NOMO-1 treated with DMSO at 0.1 percent for 48 hours (cell line): Measurements from ENCODE around the gene PROCR.
"Not testable (repeated sequence)": the region's sequence is repeated elsewhere in the genome, so short reads cannot be mapped to it uniquely, and the experiment has no call there.

Experiments
- DNase-seq: peaks from one replicate; lab custom pipeline; 2025; ENCODE audit not compliant: unreplicated experiment; lab: John Stamatoyannopoulos, UW

Gene PROCR

DNA sequence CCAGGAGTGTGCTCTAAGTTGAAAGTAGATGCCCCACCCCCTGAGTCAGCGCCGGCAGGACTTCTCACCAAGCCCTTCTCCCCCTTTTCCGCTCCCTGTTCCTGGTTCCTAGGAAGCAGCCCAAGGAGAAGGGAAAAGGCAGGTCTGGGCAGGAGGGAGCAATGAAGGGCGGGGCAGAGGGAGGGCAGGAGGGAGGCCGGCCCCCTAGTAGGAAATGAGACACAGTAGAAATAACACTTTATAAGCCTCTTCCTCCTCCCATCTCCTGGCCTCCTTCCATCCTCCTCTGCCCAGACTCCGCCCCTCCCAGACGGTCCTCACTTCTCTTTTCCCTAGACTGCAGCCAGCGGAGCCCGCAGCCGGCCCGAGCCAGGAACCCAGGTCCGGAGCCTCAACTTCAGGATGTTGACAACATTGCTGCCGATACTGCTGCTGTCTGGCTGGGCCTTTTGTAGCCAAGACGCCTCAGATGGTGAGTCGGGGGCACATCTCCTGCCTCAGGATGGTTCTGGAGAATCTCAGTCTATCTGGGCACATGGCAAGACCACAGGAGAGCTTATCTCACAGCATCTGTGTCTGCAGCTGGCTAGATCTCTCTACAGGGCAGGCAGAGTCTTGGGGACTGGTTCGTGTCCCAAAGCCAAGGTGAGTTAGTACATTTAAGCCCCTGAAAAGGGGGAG lies at the start of gene PROCR:
TSS of gene PROCR (plus strand) at position 320 of the 681 bp plus-strand sequence. CDS start at position 403, 83 bp downstream.
- peak; percentile 78 for DNase-seq

GRCh38 chr20:35122756-35123405 lies 49.0 kb upstream of the PROCR start:
- DNase-seq = no peak

- no peak for DNase-seq
Measured at GRCh38 chr20:35125753-35126152, 46.1 kb upstream of the PROCR start.

GRCh38 chr20:35129647-35130069 lies 42.2 kb upstream of the PROCR start:
- DNase-seq = peak; percentile 51

- DNase-seq = no peak
Measured at GRCh38 chr20:35131934-35132333, 39.9 kb upstream of the PROCR start.

GRCh38 chr20:35133031-35133430 lies 38.8 kb upstream of the PROCR start:
- DNase-seq = no peak

DNA sequence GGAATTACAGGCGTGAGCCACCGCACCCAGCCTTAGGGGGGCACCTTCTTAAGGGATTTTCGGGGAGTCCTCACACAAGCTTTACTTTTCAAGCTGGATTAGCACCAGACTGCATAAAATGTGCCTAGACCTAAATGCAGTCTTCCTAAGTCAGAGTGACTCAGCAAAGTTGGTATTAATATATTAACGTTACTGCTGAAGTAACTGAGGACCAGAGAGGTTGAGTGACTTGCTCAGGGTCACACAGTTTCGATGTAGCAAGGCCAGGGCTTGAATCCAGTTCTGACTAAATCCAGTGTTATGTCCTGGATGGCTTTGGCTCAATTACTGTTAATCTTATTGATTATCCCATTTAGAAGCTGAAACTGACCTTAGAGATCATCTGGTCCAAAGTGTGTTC lies 38.1 kb upstream of the PROCR start:
- DNase-seq = no peak

DNA sequence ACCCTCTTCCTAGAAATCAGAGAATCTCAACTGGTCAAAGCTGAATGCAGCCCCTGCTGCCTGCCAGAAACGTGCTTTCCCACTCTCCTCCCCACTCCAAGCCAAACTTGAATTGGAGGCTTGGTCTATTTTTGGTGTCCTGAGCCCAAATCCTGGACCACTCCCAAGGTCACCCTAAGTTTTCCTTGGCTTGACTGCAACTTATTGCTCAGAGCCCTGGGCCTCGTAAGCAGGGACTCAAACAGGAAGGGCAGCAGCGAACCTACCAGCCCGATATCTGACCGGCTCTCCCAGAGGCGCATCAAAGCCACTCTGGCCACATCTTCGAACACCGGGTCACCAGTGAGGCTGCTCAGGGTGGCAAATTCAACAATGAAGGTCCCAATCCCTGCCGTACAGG lies 37.4 kb upstream of the PROCR start:
- no peak for DNase-seq

DNA sequence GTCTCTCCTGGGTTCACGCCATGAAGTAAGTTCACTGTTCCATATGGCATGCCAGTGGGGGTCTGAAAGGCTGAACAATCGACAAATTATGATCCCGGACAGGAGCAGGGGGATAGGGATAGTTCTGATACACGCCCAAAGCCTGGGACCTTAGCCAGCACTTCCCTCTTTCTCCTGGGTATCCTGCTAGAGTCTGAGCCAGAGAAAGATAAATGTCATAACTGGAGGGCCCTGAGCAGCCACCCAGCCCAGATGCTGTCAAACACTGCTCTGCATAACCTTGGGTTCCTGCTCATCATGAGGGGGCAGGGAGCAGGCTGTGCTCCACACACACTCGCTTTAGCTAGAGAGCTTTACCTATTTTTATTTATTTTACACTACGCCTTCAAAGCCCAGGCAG lies 37.0 kb upstream of the PROCR start:
- DNase-seq = no peak

GRCh38 chr20:35135867-35136586 lies 35.8 kb upstream of the PROCR start:
- no peak for DNase-seq

- DNase-seq = peak; percentile 92
Measured at GRCh38 chr20:35144694-35145093, 27.2 kb upstream of the PROCR start.

- no peak for DNase-seq
Measured at GRCh38 chr20:35145141-35145564, 26.7 kb upstream of the PROCR start.

- DNase-seq = no peak
Measured at GRCh38 chr20:35146299-35146919, 25.5 kb upstream of the PROCR start.

DNA sequence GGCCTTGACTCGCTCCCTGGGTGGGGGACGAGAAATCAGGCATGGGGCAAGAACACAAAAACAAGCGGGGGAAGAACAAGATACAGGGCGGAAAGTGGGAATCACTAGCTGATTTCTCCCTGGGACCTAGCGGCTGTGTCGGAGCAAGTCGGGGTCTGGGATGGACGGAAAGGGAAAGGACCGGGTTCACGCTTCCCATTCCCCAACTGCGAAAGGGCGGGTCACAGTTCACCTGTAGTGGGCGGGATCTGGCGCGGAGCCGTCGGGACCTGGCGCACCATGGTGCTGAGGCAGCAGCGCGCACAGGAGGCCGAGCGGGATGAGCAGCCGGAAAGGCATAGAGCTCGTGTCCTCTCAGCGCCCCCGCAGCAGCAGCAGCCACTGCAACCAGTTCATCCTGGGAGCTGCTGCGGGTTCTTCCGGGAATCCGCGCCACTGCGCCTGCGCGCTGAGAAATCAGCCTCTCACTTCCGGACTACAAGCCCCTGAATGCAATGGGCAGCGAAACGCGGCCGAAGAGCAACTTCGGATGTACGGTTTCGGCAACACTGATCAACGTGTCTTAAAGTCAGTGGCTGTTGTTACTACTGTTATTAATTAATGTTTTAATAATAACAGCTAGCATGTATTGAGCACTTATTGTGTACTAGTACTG lies 24.8 kb upstream of the PROCR start, which contains the start of gene EDEM2:
TSS of gene EDEM2 (minus strand) at position 417 of the 655 bp plus-strand sequence. CDS start at position 339, 78 bp downstream.
- peak; percentile 91 for DNase-seq

DNA sequence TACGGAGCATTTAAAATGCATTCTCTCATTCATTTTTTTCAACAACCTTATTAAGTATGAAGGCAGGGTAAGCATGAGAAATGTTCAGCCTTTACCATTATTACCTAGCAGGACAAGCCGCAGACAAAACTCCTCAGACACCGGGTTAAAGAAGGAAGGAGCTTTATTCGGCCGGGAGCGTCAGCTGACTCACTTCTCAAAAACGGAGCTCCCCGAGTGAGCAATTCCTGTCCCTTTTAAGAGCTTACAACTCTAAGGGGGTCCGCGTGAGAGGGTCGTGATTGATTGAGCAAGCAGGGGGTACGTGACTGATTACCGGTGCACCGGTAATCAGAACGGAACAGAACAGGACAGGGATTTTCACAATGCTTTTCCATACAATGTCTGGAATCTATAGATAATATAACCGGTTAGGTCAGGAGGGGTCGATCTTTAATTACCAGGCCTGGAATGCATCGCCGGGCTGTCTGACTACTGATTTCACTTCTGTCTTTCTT lies 24.2 kb upstream of the PROCR start:
- DNase-seq = peak; percentile 68

- no peak for DNase-seq
Measured at GRCh38 chr20:35150846-35151579, 20.9 kb upstream of the PROCR start.

DNA sequence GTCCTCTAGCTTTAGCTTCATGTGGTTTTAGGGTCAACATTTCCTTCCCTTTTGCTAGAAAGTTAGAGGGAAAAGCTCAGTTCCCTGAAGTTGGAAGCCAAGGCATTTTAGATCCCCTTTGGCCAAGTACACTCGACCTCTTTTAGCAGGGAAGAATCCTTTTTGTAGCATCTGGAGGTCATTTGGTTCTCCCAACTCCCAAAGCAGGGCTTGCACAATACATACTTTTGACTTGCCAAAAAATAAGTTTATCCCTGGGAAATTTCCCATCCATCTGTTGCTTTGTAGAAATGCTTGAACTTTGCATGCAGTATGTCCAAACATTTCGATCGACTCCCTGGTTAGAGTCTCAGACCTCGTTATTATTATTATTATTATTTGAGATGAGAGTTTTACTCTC lies 20.1 kb upstream of the PROCR start:
- DNase-seq = no peak

DNA sequence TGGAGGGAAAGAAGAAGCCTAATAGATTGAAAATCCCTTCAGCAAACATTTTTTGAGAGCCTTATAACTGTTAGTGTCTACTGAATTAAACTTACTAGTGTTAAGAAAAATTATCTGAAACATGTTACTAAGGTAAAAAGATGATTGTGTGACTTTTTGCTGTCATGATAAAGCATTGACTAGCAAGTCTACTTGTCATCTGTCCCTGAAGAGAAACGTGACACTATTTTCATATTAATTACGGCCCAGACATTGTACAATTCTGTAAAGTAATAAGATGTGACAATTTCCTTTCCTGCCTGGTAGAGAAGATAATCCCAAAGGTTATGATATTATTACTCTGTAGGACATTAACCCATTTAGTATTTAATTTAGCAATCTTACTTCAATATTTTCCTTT lies 15.9 kb upstream of the PROCR start:
- DNase-seq = no peak

DNA sequence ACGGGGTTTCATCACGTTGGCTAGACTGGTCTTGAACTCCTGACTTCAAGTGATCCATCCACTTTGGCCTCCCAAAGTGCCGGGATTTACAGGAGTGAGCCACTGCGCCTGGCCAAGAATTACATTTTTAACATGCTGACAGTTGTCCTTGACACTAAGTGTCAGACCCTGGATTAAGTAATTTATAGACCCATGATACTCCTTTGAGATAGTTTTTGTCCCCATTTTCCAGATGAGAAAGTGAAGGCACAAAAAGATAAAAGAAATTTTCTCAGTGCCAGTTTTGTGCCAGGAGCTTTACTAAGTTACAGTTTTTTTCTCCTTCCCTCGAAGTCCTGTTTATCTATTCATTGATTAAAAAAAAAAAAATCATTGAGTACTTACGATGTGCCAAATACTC lies 14.9 kb upstream of the PROCR start:
- no peak for DNase-seq

DNA sequence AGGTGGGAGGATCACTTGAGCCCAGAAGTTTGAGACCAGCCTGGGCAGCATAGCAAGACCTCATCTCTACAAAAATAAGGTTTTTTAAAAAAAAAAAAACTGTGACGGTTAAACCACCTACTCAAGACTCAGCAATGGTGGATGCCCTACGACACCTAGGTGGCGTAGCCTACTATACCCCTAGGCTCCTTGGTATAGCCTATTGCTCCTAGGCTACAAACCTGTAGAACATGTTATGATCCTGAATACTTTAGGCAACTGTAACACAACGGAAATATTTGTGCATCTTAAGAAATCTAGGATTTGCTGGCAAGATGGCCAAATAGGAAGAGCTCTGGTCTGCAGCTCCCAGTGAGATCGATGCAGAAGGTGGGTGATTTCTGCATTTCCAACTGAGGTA lies 11.5 kb upstream of the PROCR start:
- not testable (repeated sequence) for DNase-seq
